Tibial artery (tissue), 4 donors: ENCODE data around the gene FBH1.
"Not testable (repeated sequence)": the region's sequence is repeated elsewhere in the genome, so short reads cannot be mapped to it uniquely, and the experiment has no call there.

Experiments
- DNase-seq, 2 donors: peaks; one replicate each; pipeline ENCODE4 v3.0.0-alpha.2; 2019
- H3K27ac ChIP-seq, 2 donors: fragments of 200-600 bp; sonication (generic) in 1 of 2; 1 replicate in 1 of 2; 2 replicates in 1 of 2; pipeline ENCODE4 v1.5.1; 2018 to 2019; ENCODE audit warnings: mild to moderate bottlenecking in 1 of 2
- H3K27me3 ChIP-seq, 2 donors: fragments of 200-600 bp; sonication (generic) in 1 of 2; one replicate each; pipeline versions ENCODE4 v1.5.1 to v1.6.0; 2016 to 2019
- H3K36me3 ChIP-seq, 3 donors: fragments of 200-600 bp; sonication (generic) in 2 of 3; one replicate each; pipeline ENCODE4 v1.5.1; 2016 to 2019; ENCODE audit warnings: mild to moderate bottlenecking in 2 of 3
- H3K4me1 ChIP-seq, 4 donors: fragments of 200-600 bp; sonication (generic) in 2 of 4; 1 replicate in 3 of 4; 2 replicates in 1 of 4; pipeline ENCODE4 v1.5.1; 2016 to 2019
- H3K4me3 ChIP-seq, 2 donors: fragments of 200-600 bp; sonication (generic) in 1 of 2; 1 replicate in 1 of 2; 2 replicates in 1 of 2; pipeline ENCODE4 v1.5.1; 2018 to 2019; ENCODE audit warnings: mild to moderate bottlenecking in 2 of 2
- H3K9me3 ChIP-seq, 3 donors: fragments of 200-600 bp; sonication (generic) in 1 of 3; one replicate each; pipeline ENCODE4 v1.5.1; 2016 to 2019
- CTCF ChIP-seq, 2 experiments: fragments of 200-600 bp in 1 of 2; fragments of 450-650 bp in 1 of 2; IDR thresholded peaks; one replicate each; pipeline ENCODE4 v1.5.1; 2017 to 2019; ENCODE audit warnings: antibody characterized with exemption in 2 of 2, mild to moderate bottlenecking in 1 of 2, moderate library complexity in 1 of 2
- intact Hi-C: fragments of 100-400 bp; cut with DNase I; formaldehyde crosslinking; loops from one replicate; pipeline ENCODE4 v1.15.0; 2023; ENCODE audit warnings: low total_unique reads

Gene FBH1

GRCh38 chr10:5871596-5871995, 18.4 kb upstream of the FBH1 start:
- peaks cover 9 to 19% (median 19%) of the 10 kb centered on the region in 3 donors for H3K36me3 ChIP-seq
- DNase-seq, result no peak
- no peaks in the 10 kb centered on the region for H3K27me3 ChIP-seq
- no peak overlapping the region for H3K4me3 ChIP-seq
- H3K9me3 ChIP-seq, result no peaks in the 10 kb centered on the region
- TF ChIP-seq CTCF (IDR thresholded peaks at IDR 0.05), result no peak
- intact Hi-C loops, result loop anchor here (5.0 to 10.0 kb wide), 2 partner anchors 187 to 429 kb away; partner anchors contain the start of gene TASOR2
- H3K4me1 ChIP-seq, result no peaks in the 10 kb centered on the region
- H3K27ac ChIP-seq, result no peak overlapping the region

- TF ChIP-seq CTCF (IDR thresholded peaks at IDR 0.05), result peak; percentile 70 to 73
- Histone ChIP-seq H3K9me3 (no peaks in the 10 kb centered on the region), H3K4me1 (no peaks in the 10 kb centered on the region), H3K27ac (no peak overlapping the region), H3K27me3 (no peaks in the 10 kb centered on the region), H3K4me3 (no peak overlapping the region), H3K36me3 (peaks cover 26 to 39% (median 29%) of the 10 kb centered on the region in 3 donors)
- intact Hi-C loops, result loop anchor here (5.0 to 10.0 kb wide), 2 partner anchors 189 to 431 kb away; partner anchors contain the start of gene TASOR2
- DNase-seq, result peak; percentile 62 to 74
Measured at GRCh38 chr10:5873515-5873995, 16.5 kb upstream of the FBH1 start.

GRCh38 chr10:5876181-5876768, 13.8 kb upstream of the FBH1 start:
- peaks cover 29 to 56% (median 38%) of the 10 kb centered on the region in 3 donors for H3K36me3 ChIP-seq
- DNase-seq, result peak in 1 of 2 donors; percentile 60
- no peaks in the 10 kb centered on the region for H3K27me3 ChIP-seq
- intact Hi-C loops, result loop anchor here (10.0 kb wide), 1 partner anchor 191 kb away; the partner anchor contains the start of gene TASOR2
- H3K4me1 ChIP-seq, result no peaks in the 10 kb centered on the region
- H3K27ac ChIP-seq, result no peak overlapping the region
- TF ChIP-seq CTCF (IDR thresholded peaks at IDR 0.05), result no peak
- no peak overlapping the region for H3K4me3 ChIP-seq
- H3K9me3 ChIP-seq, result no peaks in the 10 kb centered on the region

- H3K27ac ChIP-seq, H3K4me3 ChIP-seq, H3K4me1 ChIP-seq, H3K27me3 ChIP-seq, H3K9me3 ChIP-seq: not testable (repeated sequence)
- DNase-seq, result peak in 1 of 2 donors; percentile 23
- intact Hi-C loops, result loop anchor here (10.0 kb wide), 1 partner anchor 192 kb away; the partner anchor contains the start of gene TASOR2
- H3K36me3 ChIP-seq, result peaks cover 29 to 62% (median 42%) of the 10 kb centered on the region in 3 donors
Measured at GRCh38 chr10:5877041-5877440, 13.0 kb upstream of the FBH1 start.

GRCh38 chr10:5882961-5883360, 7.1 kb upstream of the FBH1 start:
- intact Hi-C loops, result no loop called here
- Histone ChIP-seq H3K36me3 (peaks cover 22 to 79% (median 57%) of the 10 kb centered on the region in 3 donors), H3K27me3 (no peaks in the 10 kb centered on the region)

More at GRCh38 chr10:5882961-5883360, 7.1 kb upstream of the FBH1 start:
- no peak for DNase-seq
- Histone ChIP-seq H3K4me3 (no peak overlapping the region), H3K4me1 (peaks cover 0 to 10% (median 9%) of the 10 kb centered on the region in 4 donors), H3K27ac (no peak overlapping the region), H3K9me3 (no peaks in the 10 kb centered on the region)
- no peak for TF ChIP-seq CTCF (IDR thresholded peaks at IDR 0.05)
